ENCODE measurements around the gene ZSCAN16. TPM values are rescaled to one million over a fixed set of nuclear protein-coding genes. Genes with fewer than 3 reads are reported as not detected.

ZSCAN16 gene
- total and polyA plus RNA-seq, 9 of the 15 experiments (the other 6 are each of a cell fraction or from before 2014, with no cell fraction given): 0.08 TPM; not detected in 8

GRCh38 chr6:28124350-28124970 lies at the start of gene ZSCAN16 (continued):
- TF ChIP-seq ZBTB5 (IDR thresholded peaks at IDR 0.05): no peak
- TF ChIP-seq ZNF232 (CRISPR knock-in tag; IDR thresholded peaks at IDR 0.05): no peak
- no peak for TF ChIP-seq HDAC6 (IDR thresholded peaks at IDR 0.05; ENCODE audit: low read depth, low read length)
- TF ChIP-seq ZBTB33 (CRISPR knock-in tag; IDR thresholded peaks at IDR 0.05): no peak
- TF ChIP-seq MCM2 (IDR thresholded peaks at IDR 0.05; ENCODE audit: low read depth): no peak
- no peak for TF ChIP-seq MAX (CRISPR knock-in tag; IDR thresholded peaks at IDR 0.05)
- TF ChIP-seq ZEB2 (IDR thresholded peaks at IDR 0.05): no peak
- no peak for TF ChIP-seq PTRF (tag; IDR thresholded peaks at IDR 0.05)
- no peak for TF ChIP-seq FOXM1 (IDR thresholded peaks at IDR 0.05; ENCODE audit: low read depth)
- TF ChIP-seq FOXM1 (CRISPR knock-in tag; IDR thresholded peaks at IDR 0.05; ENCODE audit: low read depth): no peak
- TF ChIP-seq SMAD2 (IDR thresholded peaks at IDR 0.05; ENCODE audit: low read depth, low read length): no peak
- no peak for TF ChIP-seq HNRNPL (IDR thresholded peaks at IDR 0.05; ENCODE audit: low read depth, low read length)
- TF ChIP-seq ZFX (CRISPR knock-in tag; IDR thresholded peaks at IDR 0.05): no peak
- no peak for TF ChIP-seq SMAD4 (CRISPR knock-in tag; conservative IDR thresholded peaks at IDR 0.05)
- TF ChIP-seq ZFP1 (CRISPR knock-in tag; IDR thresholded peaks at IDR 0.05): no peak
- TF ChIP-seq C11orf30 (IDR thresholded peaks at IDR 0.05; ENCODE audit: low read depth): no peak
- no peak for TF ChIP-seq ETV1 (tag; conservative IDR thresholded peaks at IDR 0.05; ENCODE audit: low read depth)
- no peak for TF ChIP-seq MCM3 (IDR thresholded peaks at IDR 0.05)
- TF ChIP-seq NR2C2 (CRISPR knock-in tag; IDR thresholded peaks at IDR 0.05): no peak
- no peak for TF ChIP-seq NR2C2 (tag; IDR thresholded peaks at IDR 0.05)
- TF ChIP-seq TARDBP (IDR thresholded peaks at IDR 0.05): no peak
- no peak for TF ChIP-seq PRDM10 (IDR thresholded peaks at IDR 0.05; ENCODE audit: partially characterized antibody)
- TF ChIP-seq PRPF4 (IDR thresholded peaks at IDR 0.05; ENCODE audit: insufficient read depth, low read depth, low read length, poor library complexity, severe bottlenecking): no peak
- TF ChIP-seq KAT8 (IDR thresholded peaks at IDR 0.05; ENCODE audit: low read depth): no peak
